ENCODE results near the gene HNRNPH2. TPM values are rescaled to one million over a fixed set of nuclear protein-coding genes. Genes with fewer than 3 reads are reported as not detected.

The HNRNPH2 gene
- total RNA-seq, 1 experiment from 2014 or later: 54.6 TPM

DNA sequence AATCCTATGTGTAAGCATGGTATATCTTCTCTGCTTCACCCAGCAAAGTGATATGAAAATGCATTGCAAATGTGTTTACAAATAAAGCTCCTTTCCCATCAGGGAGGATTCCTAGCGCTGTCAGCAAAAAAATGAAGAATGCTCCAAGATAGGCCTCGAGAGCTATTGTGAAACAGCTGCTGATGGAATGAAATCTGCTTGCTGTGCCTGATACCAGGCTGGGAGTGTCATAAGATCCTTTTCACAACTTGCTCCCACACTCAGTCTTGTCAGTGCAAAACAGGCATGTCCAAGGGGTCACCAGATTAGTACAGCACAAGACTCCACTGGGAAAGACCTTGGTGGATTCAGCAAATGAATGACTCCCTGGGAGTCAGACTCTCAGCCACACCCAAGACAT lies 34.1 kb downstream of the HNRNPH2 start:
- in situ Hi-C loops (cut with HindIII; ENCODE audit: low sequenced_read_pairs): no loop called here
- no peak for DNase-seq (ENCODE audit: low spot score)

DNA sequence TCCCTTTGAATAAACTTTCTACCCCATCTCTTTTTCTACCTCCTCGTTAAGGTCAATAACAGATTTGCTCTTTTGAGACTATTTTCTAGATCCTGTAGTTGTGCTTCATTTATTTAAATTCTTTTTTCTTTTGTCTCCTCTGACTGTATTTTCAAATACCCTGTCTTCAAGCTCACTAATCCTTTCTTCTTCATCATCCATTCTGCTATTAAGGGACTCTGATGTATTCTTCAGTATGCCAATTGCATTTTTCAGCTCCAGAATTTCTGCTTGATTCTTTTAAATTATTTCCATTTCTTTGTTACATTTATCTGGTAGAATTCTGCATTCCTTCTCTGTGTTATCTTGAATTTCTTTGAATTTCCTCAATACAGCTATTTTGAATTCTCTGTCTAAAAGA lies 41.3 kb downstream of the HNRNPH2 start:
- in situ Hi-C loops (cut with HindIII; ENCODE audit: low sequenced_read_pairs): no loop called here
- no peak for DNase-seq (ENCODE audit: low spot score)

GRCh38 chrX:101450085-101450484 lies 42.1 kb downstream of the HNRNPH2 start:
- DNase-seq (ENCODE audit: low spot score): no peak
- in situ Hi-C loops (cut with HindIII; ENCODE audit: low sequenced_read_pairs): no loop called here

GRCh38 chrX:101450961-101451360 lies 42.9 kb downstream of the HNRNPH2 start:
- DNase-seq (ENCODE audit: low spot score): no peak
- in situ Hi-C loops (cut with HindIII; ENCODE audit: low sequenced_read_pairs): no loop called here

- in situ Hi-C loops (cut with HindIII; ENCODE audit: low sequenced_read_pairs): no loop called here
- no peak for DNase-seq (ENCODE audit: low spot score)
Observed at GRCh38 chrX:101452056-101452455, 44.0 kb downstream of the HNRNPH2 start.

GRCh38 chrX:101460669-101461068 lies 52.6 kb downstream of the HNRNPH2 start:
- in situ Hi-C loops (cut with HindIII; ENCODE audit: low sequenced_read_pairs): no loop called here
- DNase-seq (ENCODE audit: low spot score): no peak

DNA sequence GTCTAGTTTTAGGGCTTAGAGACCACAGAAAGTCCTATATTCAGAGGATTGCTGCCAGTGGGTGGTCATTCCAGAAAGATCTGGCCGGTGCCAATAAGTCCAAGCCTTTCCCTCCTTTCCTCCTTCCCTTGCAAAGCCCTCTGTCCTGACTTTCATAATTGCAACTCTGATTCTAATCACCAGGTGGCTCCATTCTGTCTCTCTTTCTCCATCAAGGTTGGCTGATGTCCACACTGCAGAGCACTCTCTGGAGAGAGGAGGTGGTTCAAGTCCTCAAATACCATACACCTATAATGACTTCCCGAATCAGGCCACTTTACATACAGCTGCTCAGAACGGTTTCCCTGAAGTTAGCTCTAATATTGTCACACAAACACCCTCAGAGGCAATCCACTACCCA lies 54.9 kb downstream of the HNRNPH2 start:
- peak; percentile 21 for DNase-seq (ENCODE audit: low spot score)
- in situ Hi-C loops (cut with HindIII; ENCODE audit: low sequenced_read_pairs): no loop called here

Other genes starting within 250 kb of the HNRNPH2 start
- not detected in 2 replicates for gene DRP2, start 188.4 kb upstream of the HNRNPH2 start, total RNA-seq (2014; rRNA removed; shearing (Covaris generic))
- gene TAF7L, start 116.9 kb upstream of the HNRNPH2 start, total RNA-seq (2014; rRNA removed; shearing (Covaris generic)): not detected in 2 replicates
- gene TIMM8A, start 59.5 kb upstream of the HNRNPH2 start, total RNA-seq (2014; rRNA removed; shearing (Covaris generic)): 9.2 and 17.0 TPM in 2 replicates
- not detected in 2 replicates for gene BTK, start 22.0 kb upstream of the HNRNPH2 start, total RNA-seq (2014; rRNA removed; shearing (Covaris generic))
- 415 and 688 TPM in 2 replicates for gene RPL36A, start 17.2 kb upstream of the HNRNPH2 start, total RNA-seq (2014; rRNA removed; shearing (Covaris generic))
- 80.4 and 86.3 TPM in 2 replicates for gene GLA, start 297 bp upstream of the HNRNPH2 start, total RNA-seq (2014; rRNA removed; shearing (Covaris generic))
- gene ARMCX4, start 77.2 kb downstream of the HNRNPH2 start, total RNA-seq (2014; rRNA removed; shearing (Covaris generic)): not detected in 2 replicates
- gene ARMCX1, start 142.3 kb downstream of the HNRNPH2 start, total RNA-seq (2014; rRNA removed; shearing (Covaris generic)): 0.25 and 1.1 TPM in 2 replicates
- 33.3 and 50.2 TPM in 2 replicates for gene ARMCX6, start 209.8 kb downstream of the HNRNPH2 start, total RNA-seq (2014; rRNA removed; shearing (Covaris generic))
- gene ARMCX3, start 214.9 kb downstream of the HNRNPH2 start, total RNA-seq (2014; rRNA removed; shearing (Covaris generic)): 23.8 and 31.4 TPM in 2 replicates

All from G401 (cell line).